Calu3 (cell line): ENCODE data around the gene MAML3. TPM values are rescaled to one million over a fixed set of nuclear protein-coding genes. Genes with fewer than 3 reads are reported as not detected.

Experiments
- BruUV-seq: library from RNA; stranded (reverse); fragments of 400-500 nt; replicated peaks from 2 replicates; lab custom pipeline; 2021; lab: Mats Ljungman, UMichigan
- CTCF ChIA-PET: fragments of 300-600 bp; sonication (Branson Sonifier 250); formaldehyde crosslinking; loops from one replicate; lab custom pipeline; 2022; ENCODE audit warnings: antibody characterized with exemption; lab: Charles Lee
- DNase-seq: peaks from one replicate; pipeline ENCODE4 v3.0.0; 2022
- H3K27ac Mint-ChIP-seq: one replicate; pipeline ENCODE4 v1.8.0; 2022; ENCODE audit warnings: mixed read lengths; ENCODE audit not compliant: unreplicated experiment
- H3K27me3 Mint-ChIP-seq: one replicate; pipeline ENCODE4 v1.8.0; 2022; ENCODE audit warnings: mixed read lengths; ENCODE audit not compliant: unreplicated experiment
- H3K36me3 Mint-ChIP-seq: one replicate; pipeline ENCODE4 v1.8.0; 2022; ENCODE audit warnings: mild to moderate bottlenecking, moderate library complexity, mixed read lengths; ENCODE audit not compliant: insufficient read depth, unreplicated experiment
- H3K4me1 Mint-ChIP-seq: one replicate; pipeline ENCODE4 v1.8.0; 2022; ENCODE audit warnings: mild to moderate bottlenecking, low read depth, mixed read lengths; ENCODE audit not compliant: unreplicated experiment
- H3K4me3 Mint-ChIP-seq: one replicate; pipeline ENCODE4 v1.8.0; 2022; ENCODE audit warnings: mild to moderate bottlenecking, low read depth, moderate library complexity, mixed read lengths; ENCODE audit not compliant: unreplicated experiment
- H3K9me3 Mint-ChIP-seq: one replicate; pipeline ENCODE4 v1.8.0; 2022; ENCODE audit warnings: low read depth, mixed read lengths; ENCODE audit not compliant: unreplicated experiment
- CTCF ChIP-seq: fragments of 200-600 bp; IDR thresholded peaks from one replicate; pipeline ENCODE4 v1.8.0; 2022; ENCODE audit warnings: antibody characterized with exemption; ENCODE audit not compliant: unreplicated experiment
- intact Hi-C: fragments of 100-400 bp; cut with micrococcal nuclease; formaldehyde crosslinking; loops from one replicate; pipeline ENCODE4 v1.10.0; 2022; ENCODE audit not compliant: unreplicated experiment
- total RNA-seq: library from RNA; stranded (reverse); gene quantifications from 2 replicates; pipeline ENCODE4 v1.2.3, GENCODE V29; 2022

The MAML3 gene
- total RNA-seq, 1 experiment from 2014 or later = 4.0 TPM

GRCh38 chr4:140038031-140038533 is 115.9 kb downstream of the MAML3 start:
- CTCF ChIA-PET = interaction anchor here (0.9 to 1.8 kb wide), 5 partner anchors 11 to 335 kb away, joined by 3 to 8 read pairs (median 4); partner anchors contain the start of gene SCOC
- TF ChIP-seq CTCF = no peak
- BruUV-seq = no TSS peak
- Mint-ChIP-seq H3K36me3 (no peaks in the 10 kb centered on the region), H3K4me1 (peaks cover 43% of the 10 kb centered on the region), H3K9me3 (no peaks in the 10 kb centered on the region), H3K27ac (peak overlapping the region; percentile 36), H3K27me3 (no peaks in the 10 kb centered on the region), H3K4me3 (no peak overlapping the region)
- no peak for DNase-seq
- intact Hi-C loops = no loop called here

- intact Hi-C loops = no loop called here
- no TSS peak for BruUV-seq
- H3K9me3 Mint-ChIP-seq = no peaks in the 10 kb centered on the region
- peak overlapping the region; percentile 36 for H3K27ac Mint-ChIP-seq
- H3K4me3 Mint-ChIP-seq = no peak overlapping the region
- peak; percentile 51 for DNase-seq
- peaks cover 43% of the 10 kb centered on the region for H3K4me1 Mint-ChIP-seq
- TF ChIP-seq CTCF = no peak
- H3K27me3 Mint-ChIP-seq = no peaks in the 10 kb centered on the region
- H3K36me3 Mint-ChIP-seq = no peaks in the 10 kb centered on the region
- CTCF ChIA-PET = interaction anchor here (0.6 to 1.8 kb wide), 7 partner anchors 12 to 336 kb away, joined by 3 to 8 read pairs (median 4); partner anchors contain the start of gene SCOC
Observed at GRCh38 chr4:140037353-140038030, 116.5 kb downstream of the MAML3 start.

- H3K27me3 Mint-ChIP-seq = no peaks in the 10 kb centered on the region
- no peaks in the 10 kb centered on the region for H3K9me3 Mint-ChIP-seq
- H3K27ac Mint-ChIP-seq = no peak overlapping the region
- H3K4me1 Mint-ChIP-seq = peaks cover 29% of the 10 kb centered on the region
- TF ChIP-seq CTCF = no peak
- H3K36me3 Mint-ChIP-seq = no peaks in the 10 kb centered on the region
- no peak for DNase-seq
- intact Hi-C loops = no loop called here
- H3K4me3 Mint-ChIP-seq = no peak overlapping the region
- CTCF ChIA-PET = no interaction called here
- BruUV-seq = no TSS peak
Observed at GRCh38 chr4:140031706-140032105, 122.3 kb downstream of the MAML3 start.

GRCh38 chr4:140031061-140031460 is 122.9 kb downstream of the MAML3 start:
- TF ChIP-seq CTCF = no peak
- CTCF ChIA-PET = no interaction called here
- no peaks in the 10 kb centered on the region for H3K9me3 Mint-ChIP-seq
- H3K27ac Mint-ChIP-seq = no peak overlapping the region
- H3K36me3 Mint-ChIP-seq = no peaks in the 10 kb centered on the region
- BruUV-seq = no TSS peak
- no peaks in the 10 kb centered on the region for H3K27me3 Mint-ChIP-seq
- intact Hi-C loops = no loop called here
- H3K4me1 Mint-ChIP-seq = peaks cover 23% of the 10 kb centered on the region
- H3K4me3 Mint-ChIP-seq = no peak overlapping the region
- DNase-seq = no peak
